HG03571 (cell line): Measurements from ENCODE around the gene PLTP.
"Not testable (repeated sequence)": the region's sequence is repeated elsewhere in the genome, so short reads cannot be mapped to it uniquely, and the experiment has no call there.

ENCODE experiments used
- ATAC-seq: cut with Tn5 transposase; IDR thresholded peaks from one replicate; pipeline ENCODE4 v1.9.1; 2021; ENCODE audit not compliant: unreplicated experiment

Gene PLTP

DNA sequence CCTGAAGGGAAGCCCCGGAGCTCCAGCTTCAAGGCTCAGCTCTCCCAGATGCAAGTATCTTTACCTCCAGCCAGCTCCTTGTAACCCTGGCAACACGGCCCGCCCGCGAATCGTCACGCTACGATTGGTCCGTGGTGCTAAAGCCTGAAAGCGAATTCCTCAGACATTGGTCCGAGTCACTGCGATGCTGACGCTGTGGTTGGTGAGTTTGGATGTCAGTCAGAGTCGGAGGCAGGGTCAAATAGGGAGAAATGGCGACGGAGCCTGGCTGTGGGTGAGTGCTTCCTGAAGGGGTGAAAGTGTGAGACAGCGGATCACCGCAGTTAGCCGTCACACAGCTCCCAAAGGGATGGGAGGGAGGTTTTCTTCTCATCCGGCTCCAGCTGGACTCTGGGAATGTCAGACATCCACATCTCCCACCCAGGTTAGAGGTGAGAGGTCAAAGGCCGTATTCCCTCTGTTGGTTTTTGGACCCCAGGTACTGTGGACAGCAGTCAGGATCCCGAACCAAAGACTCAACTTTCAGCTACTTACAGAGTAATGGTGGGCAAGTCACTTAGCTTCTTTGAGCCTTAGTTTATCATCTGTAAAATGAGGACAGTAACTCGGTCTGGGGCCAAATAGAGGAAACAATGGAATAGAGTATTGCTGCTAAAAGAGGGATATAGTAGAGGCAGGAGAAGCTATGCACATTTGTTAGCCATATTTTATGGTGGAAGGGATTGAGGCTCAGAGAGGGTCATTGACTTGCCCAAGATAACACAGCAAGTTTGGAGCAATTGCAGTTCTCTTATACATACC, 30.8 kb downstream of the PLTP start, which contains the start of gene ZSWIM1:
Gene ZSWIM1 (plus strand): TSS at position 240 of the 801 bp plus-strand sequence. CDS start 1,366 bp downstream, outside the sequence.
- ATAC-seq, result peak; percentile 93

DNA sequence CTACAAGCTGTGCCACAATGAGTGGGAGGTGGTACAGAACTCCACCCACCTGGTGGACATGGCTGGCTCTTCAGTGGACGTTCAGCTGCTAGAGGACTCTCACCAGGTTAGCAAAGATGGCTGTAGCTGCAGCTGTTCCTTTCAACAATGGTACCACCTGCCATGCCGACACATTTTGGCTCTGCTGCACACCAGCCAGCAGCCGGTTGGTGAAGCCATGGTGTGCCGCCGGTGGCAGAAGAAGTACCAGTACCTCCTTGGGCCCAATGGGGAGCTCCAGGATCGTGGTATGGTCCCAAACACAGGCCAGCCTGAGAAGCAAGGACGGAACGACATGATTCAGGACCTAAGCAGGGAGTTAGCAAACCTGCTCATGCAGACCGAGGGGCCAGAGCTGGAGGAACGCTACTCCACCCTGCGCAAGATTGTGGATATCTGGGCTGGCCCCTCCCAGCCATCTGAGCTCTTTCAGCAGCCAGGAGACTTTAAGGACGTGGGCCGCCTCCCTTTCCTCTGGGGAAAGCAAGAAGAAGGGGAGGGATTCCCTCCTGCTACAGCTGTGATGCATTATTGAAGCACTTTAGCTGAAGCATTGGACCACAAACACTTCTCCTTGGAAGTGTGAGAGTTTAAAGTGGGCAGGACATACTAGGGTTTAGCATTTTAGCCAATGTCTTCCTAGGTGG, 33.7 kb downstream of the PLTP start:
- no peak for ATAC-seq

GRCh38 chr20:45874576-45874975, 37.4 kb downstream of the PLTP start:
- no peak for ATAC-seq

DNA sequence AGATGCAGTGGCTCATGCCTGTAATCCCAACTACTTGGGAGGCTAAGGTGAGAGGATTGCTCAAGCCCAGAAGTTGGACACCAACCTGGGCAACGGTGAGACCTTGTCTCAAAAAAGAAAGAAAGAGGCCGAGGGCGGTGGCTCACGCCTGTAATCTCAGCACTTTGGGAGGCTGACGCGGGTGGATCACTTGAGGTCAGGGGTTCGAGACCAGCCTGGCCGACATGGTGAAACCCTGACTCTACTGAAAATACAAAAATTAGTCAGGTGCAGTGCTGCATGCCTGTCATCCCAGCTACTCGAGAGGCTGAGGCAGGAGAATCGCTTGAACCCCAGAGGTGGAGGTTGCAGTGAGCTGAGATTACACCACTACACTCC, 37.9 kb downstream of the PLTP start:
- ATAC-seq, result not testable (repeated sequence)

DNA sequence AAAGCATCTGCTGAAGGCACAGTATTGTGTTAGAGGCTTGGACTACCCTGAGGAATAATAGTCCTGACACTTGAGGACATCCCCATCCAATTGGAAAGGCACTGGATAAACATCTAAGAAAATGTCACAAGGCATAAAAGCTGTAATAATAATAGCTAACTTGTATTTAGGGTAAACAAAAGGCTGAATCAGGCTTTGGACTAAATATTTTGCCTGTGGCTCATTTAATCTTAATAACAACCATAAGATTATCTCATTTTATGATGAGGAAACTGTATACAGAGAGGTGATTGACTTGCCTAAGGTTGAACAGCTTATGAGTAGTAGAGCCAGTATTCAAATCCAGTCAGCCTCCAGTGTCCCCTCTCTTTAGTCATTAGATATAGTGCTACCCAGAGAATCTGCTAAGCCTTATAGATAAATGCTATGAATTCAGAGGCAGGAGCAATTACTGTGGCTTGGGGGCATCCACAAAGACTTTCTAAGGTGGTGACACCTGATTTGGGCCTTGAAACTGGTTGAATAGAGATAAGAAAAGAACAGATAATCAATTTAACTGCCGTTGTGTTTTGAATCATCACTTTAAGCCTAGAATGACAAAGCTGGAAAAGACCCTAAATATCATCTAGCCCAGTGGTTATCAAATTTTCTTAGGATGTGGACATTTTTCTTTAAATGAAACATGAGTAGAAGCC, 38.4 kb downstream of the PLTP start:
- no peak for ATAC-seq

DNA sequence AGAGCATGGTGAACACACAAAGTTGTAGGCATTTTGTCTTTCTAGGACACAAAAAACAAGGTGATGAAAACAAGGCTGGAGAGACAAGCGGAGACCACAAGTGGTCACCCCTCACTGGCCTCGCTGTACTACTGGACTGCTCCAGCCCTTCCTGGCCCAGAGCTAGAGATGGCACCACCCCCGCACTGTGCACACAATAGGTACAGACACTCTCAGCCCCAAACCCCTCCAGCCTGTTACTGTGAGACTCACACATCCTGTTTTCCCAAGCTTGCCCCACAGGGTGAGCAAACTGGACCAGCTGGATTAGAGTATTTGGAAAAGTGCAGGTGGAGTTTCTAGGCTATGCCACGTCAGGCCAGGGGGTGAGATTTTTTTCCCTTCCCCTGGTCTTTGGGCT, 39.3 kb downstream of the PLTP start:
- no peak for ATAC-seq

GRCh38 chr20:45867819-45868176, 44.2 kb downstream of the PLTP start:
- no peak for ATAC-seq

DNA sequence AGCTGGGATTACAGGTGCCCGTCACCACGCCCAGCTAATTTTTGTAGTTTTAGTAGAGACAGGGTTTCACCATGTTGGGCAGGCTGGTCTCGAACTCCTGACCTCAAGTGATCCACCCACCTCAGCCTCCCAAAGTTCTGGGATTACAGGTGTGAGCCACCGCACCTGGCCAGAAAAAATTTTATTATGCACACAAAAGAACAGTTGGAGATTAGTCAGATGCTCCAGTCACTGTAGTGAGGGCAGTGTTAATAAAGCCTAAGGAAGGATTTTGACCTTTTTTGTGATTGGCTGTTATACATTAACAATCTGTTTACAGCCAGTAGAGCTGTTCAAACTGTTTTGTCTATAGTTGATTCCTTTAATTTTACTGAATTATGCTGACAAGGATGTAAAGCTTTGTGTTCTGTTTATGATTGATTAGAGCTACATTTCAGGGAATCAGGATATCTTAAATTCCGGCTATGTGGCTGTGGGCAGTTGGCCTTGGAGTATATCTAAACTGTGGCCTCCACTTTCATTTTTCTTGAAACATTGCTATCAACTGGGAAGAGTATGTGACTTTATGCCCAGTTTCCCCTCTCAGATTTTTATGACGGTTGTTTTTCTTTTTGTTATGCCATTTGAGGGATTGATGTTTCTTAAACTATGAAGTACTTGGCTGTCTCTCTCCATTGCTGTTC, 44.7 kb downstream of the PLTP start:
- no peak for ATAC-seq

DNA sequence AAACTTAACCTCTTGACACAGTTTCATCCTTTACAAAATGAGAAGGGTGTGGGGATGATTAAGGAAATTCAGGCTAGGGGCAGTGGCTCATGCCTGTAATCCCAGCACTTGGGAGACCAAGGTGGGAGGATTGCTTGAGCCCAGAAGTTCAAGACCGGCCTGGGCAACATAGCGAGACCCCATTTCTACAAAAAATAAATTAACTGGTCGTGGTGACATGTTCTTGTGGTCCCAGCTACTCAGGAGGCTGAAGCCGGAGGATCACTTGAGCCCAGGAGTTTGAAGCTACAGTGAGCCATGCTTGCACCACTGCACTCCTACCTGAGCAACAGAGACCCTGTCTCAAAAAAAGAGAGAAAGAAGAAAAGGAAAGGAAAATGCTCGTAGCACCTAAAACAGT, 45.5 kb downstream of the PLTP start:
- no peak for ATAC-seq

- no peak for ATAC-seq
These were observed 48.1 kb downstream of the PLTP start for GRCh38 chr20:45863543-45864470.

DNA sequence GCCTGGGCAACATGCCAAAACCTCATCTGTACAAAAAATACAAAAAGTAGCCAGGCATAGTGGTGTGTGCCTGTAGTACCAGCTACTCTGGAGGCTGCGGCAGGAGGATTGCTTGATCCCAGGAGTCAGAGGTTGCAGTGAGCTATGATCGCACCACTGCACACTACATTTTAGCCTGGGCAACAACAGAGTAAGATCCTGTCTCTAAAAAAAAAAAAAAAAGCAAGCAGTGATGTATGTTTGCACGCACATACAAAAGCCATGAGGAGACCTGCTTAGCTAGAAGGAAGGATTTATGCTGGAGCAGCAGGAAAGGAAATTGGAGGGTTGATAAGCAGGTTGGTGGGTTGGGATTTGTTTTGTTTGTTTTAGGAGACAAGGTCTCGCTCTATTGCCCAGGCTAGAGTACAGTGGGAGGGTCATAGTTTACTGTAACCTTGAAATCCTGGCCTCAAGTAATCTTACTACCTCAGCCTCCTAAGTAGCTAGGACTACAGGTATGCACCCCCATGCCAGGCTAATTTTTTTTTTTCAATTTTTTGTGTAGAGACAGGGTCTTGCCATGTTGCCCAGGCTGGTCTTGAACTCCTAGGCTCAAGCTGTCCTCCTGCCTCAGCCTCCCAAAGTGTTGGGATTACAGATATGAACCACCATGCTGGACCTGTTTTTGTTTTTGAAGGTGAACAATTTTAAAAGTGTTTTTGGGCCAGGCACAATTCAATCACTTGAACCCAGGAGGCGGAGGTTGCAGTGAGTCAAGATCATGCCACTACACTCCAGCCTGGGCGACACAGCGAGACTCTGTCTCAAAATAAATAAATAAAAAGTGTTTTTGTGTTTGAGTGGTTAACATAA, 50.5 kb downstream of the PLTP start:
- ATAC-seq, result no peak

DNA sequence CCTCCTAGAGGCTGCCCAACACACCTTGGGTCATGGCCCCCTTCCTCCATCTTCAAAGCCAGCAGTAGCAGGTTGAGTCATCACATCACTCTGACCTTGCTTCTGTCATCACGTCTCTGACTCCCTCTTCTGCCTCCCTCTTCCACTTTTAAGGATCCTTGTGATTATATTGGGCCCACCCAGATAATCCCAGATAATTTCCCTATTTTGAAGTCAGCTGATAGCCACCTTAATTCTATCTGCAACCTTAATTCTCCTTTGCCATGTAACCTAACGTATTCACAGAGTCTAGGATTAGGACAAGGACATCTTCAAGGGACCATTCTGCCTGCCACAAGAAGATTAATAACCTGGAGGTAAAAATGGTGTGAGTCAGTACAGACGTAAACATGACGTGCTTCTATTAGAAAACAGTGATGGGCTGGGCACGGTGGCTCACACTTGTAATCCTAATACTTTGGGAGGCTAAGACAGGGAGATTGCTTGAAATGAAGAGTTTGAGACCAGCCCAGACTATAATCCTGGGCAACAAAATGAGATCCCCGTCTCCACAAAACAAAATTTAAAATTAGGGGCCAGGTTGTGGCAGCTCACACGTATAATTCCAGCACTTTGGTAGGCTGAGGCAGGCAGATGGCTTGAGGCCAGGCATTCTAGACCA, 51.3 kb downstream of the PLTP start:
- ATAC-seq, result no peak

GRCh38 chr20:45859916-45860315, 52.0 kb downstream of the PLTP start:
- ATAC-seq, result no peak

DNA sequence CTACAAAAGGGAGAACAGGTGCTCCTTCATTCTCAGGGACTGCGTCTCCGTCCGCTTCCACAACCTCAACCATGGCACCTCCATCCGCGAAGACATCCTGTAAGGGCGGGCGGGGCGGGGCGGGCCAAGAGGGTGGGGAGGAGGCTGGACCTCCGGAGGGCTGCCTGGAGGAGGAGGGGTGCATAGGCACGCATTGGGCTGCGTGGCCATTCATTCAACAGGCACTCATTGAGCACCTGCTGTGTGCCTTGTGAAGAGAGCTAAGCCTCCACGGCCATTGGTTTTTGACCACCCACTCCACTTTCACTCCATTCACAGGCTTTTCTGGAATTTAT, 54.1 kb downstream of the PLTP start:
- ATAC-seq, result no peak

- ATAC-seq, result peak; percentile 89
These were observed 54.7 kb downstream of the PLTP start, which contains the start of the genes ACOT8 and ZSWIM3 for GRCh38 chr20:45857114-45857881. Gene ACOT8, minus strand, starts transcription at chr20:45857392. Its CDS starts 77 bp downstream, at chr20:45857315. Gene ZSWIM3, plus strand, starts transcription at chr20:45857614. Its CDS starts 212 bp downstream, at chr20:45857826.

GRCh38 chr20:45853484-45853883, 58.5 kb downstream of the PLTP start:
- ATAC-seq, result no peak

GRCh38 chr20:45852326-45852725, 59.6 kb downstream of the PLTP start:
- no peak for ATAC-seq

DNA sequence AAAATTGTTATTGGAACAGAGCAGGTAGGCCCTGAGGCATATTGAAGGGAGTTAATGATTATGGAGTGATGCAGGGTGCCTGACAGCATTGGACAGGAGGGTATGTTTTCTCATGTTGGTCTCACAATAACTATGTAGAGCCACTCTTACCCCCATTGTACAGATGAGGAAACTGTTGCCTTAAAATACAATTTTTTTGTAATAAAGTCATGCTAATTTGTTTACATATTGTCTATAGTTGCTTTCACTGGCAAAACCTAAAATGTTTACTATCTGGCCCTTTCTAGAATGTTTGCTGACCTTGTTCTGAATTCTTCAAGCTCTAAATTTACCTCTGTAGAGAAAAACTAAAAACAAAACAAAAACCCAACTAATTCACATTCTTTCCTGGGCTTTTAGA, 60.5 kb downstream of the PLTP start:
- no peak for ATAC-seq
